Sigmoid colon (tissue), 7 donors: ENCODE measurements around the gene ZNF578. TPM values are rescaled to one million over a fixed set of nuclear protein-coding genes. Genes with fewer than 3 reads are reported as not detected.
"Not testable (repeated sequence)": the region's sequence is repeated elsewhere in the genome, so short reads cannot be mapped to it uniquely, and the experiment has no call there.

ENCODE experiments used
- DNase-seq: peaks from one replicate; pipeline ENCODE4 v3.0.0-alpha.2; 2019
- H3K27ac ChIP-seq, 4 donors: fragments of 200-600 bp; sonication (generic); one replicate each; pipeline ENCODE4 v1.5.1; 2016 to 2019; ENCODE audit warnings: mild to moderate bottlenecking in 1 of 4
- H3K27me3 ChIP-seq, 3 donors: fragments of 200-600 bp; sonication (generic); one replicate each; pipeline ENCODE4 v1.5.1; 2019; ENCODE audit warnings: mild to moderate bottlenecking in 1 of 3
- H3K36me3 ChIP-seq, 4 donors: fragments of 200-600 bp; sonication (generic); one replicate each; pipeline ENCODE4 v1.5.1; 2016 to 2019
- H3K4me1 ChIP-seq, 4 donors: fragments of 200-600 bp; sonication (generic); one replicate each; pipeline ENCODE4 v1.5.1; 2017 to 2019
- H3K4me3 ChIP-seq, 4 donors: fragments of 200-600 bp; sonication (generic); one replicate each; pipeline ENCODE4 v1.5.1; 2017 to 2019; ENCODE audit warnings: mild to moderate bottlenecking in 2 of 4, moderate library complexity in 1 of 4
- H3K9me3 ChIP-seq, 4 donors: fragments of 200-600 bp in 3 of 4; sonication (generic) in 3 of 4; one replicate each; pipeline versions ENCODE4 v1.5.1 to v1.6.1; 2013 to 2019
- CTCF ChIP-seq, 4 experiments: fragments of 450-650 bp in 3 of 4; fragments of 200-600 bp in 1 of 4; IDR thresholded peaks; one replicate each; pipeline ENCODE4 v1.5.1; 2016 to 2019; ENCODE audit warnings: antibody characterized with exemption in 4 of 4, mild to moderate bottlenecking in 3 of 4, moderate library complexity in 2 of 4
- EP300 ChIP-seq, 4 donors: sonication (generic); formaldehyde crosslinking; IDR thresholded peaks; one replicate each; pipeline ENCODE4 v1.6.1; 2017; ENCODE audit warnings: antibody characterized with exemption in 4 of 4
- POLR2A ChIP-seq, 2 donors: fragments of 450-650 bp; IDR thresholded peaks; one replicate each; pipeline ENCODE4 v1.6.1; 2016; ENCODE audit warnings: antibody characterized with exemption in 2 of 2, mild to moderate bottlenecking in 2 of 2, moderate library complexity in 2 of 2
- POLR2AphosphoS5 ChIP-seq, 4 donors: sonication (generic); formaldehyde crosslinking; IDR thresholded peaks; one replicate each; pipeline ENCODE4 v1.6.1; 2017; ENCODE audit warnings: antibody characterized with exemption in 4 of 4
- WGBS, 2 donors: extraction: QIAGEN DNeasy Blood & Tissue Kit; methylation state at CpG; one replicate each; pipeline ENCODE4 v1.1.7; 2013; 5-methylcytosine and 5-hydroxymethylcytosine counted together
- intact Hi-C: fragments of 100-400 bp; cut with DNase I; formaldehyde crosslinking; loops from one replicate; pipeline ENCODE4 v1.15.1; 2023
- polyA plus RNA-seq, 3 donors: library from polyadenylated mRNA; stranded (reverse); fragments of 200-250 nt; gene quantifications; one replicate each; pipeline ENCODE4 v1.2.3, GENCODE V29; 2013
- total RNA-seq, 4 donors: library from RNA; depleted of rRNA; stranded (reverse); fragments of >200 nt; gene quantifications; one replicate each; pipeline ENCODE4 v1.1.0, GENCODE V29; 2016
- donor health status: healthy with polysubstance abuse.
- donor health status: Bipolar disorder and iron deficiency.
- donor health status: healthy.

The ZNF578 gene
- total and polyA plus RNA-seq, 7 donors = 1.1 to 2.5 (median 2.3) TPM; not detected in 2

- 1% methylated on average over 54 of the region's 54 CpGs for WGBS, 2 donors
- intact Hi-C loops = loop anchor here (5.0 kb wide), 3 partner anchors 45 to 165 kb away; partner anchors contain the start of genes ZNF578 and ZNF701
- DNase-seq = peak; percentile 98
- H3K36me3 ChIP-seq = no peaks in the 10 kb centered on the region
- TF ChIP-seq EP300 (IDR thresholded peaks at IDR 0.05) (no peak), CTCF (IDR thresholded peaks at IDR 0.05) (peak; percentile 64 to 85 (median 80)), POLR2AphosphoS5 (IDR thresholded peaks at IDR 0.05) (peak; percentile 54 to 86 (median 76)), POLR2A (IDR thresholded peaks at IDR 0.05) (peak; percentile 34 to 51)
- peaks cover 0 to 12% (median 9%) of the 10 kb centered on the region in 4 donors for H3K4me1 ChIP-seq
- H3K4me3 ChIP-seq = peak within 1 kb of the TSS; percentile 67 to 80 (median 76)
- peak within 1 kb of the TSS; percentile 90 to 95 (median 93) for H3K27ac ChIP-seq
- H3K27me3 ChIP-seq = no peaks in the 10 kb centered on the region
- H3K9me3 ChIP-seq = peaks cover 0 to 4% (median 0%) of the 10 kb centered on the region in 4 donors
These were observed 74.0 kb downstream of the ZNF578 start, which contains the start of gene ZNF808 for GRCh38 chr19:52527134-52527955. ZNF808 (plus strand) TSS chr19:52527668; CDS start chr19:52543285, 15,617 bp downstream.

- DNase-seq = peak; percentile 67
- intact Hi-C loops = loop anchor here (5.0 kb wide), 3 partner anchors 44 to 164 kb away; partner anchors contain the start of genes ZNF578 and ZNF701
- H3K36me3 ChIP-seq = peaks cover 0 to 4% (median under 1%) of the 10 kb centered on the region in 4 donors
- peak overlapping the region; percentile 90 to 95 (median 93) for H3K27ac ChIP-seq
- TF ChIP-seq POLR2AphosphoS5 (IDR thresholded peaks at IDR 0.05) (no peak), POLR2A (IDR thresholded peaks at IDR 0.05) (no peak), EP300 (IDR thresholded peaks at IDR 0.05) (no peak), CTCF (IDR thresholded peaks at IDR 0.05) (no peak)
- H3K9me3 ChIP-seq = peaks cover 0 to under 1% (median 0%) of the 10 kb centered on the region in 4 donors
- no peaks in the 10 kb centered on the region for H3K27me3 ChIP-seq
- peaks cover 0 to 12% (median 9%) of the 10 kb centered on the region in 4 donors for H3K4me1 ChIP-seq
- WGBS, 2 donors = 1 to 2% methylated on average over 25 of the region's 25 CpGs
- H3K4me3 ChIP-seq = peak overlapping the region; percentile 67 to 80 (median 76)
These were observed 74.6 kb downstream of the ZNF578 start for GRCh38 chr19:52527956-52528351.

DNA sequence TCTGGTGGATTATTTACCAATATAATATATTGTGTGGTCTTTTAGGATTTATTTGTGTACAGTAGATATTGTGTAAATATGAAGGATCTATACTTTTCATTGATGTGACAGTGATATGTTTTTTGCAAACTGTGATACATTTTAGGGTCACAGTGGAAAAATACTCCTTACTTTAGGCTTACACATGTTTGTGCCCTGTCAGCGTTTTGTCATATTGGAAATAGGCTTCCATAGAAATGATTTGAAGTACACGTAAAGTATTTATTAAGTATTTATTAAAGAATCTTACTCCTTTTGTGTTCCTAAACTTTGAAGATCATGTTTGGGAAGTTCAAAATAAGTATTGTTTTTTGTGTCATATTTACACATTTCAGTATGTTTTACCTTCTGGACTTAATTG is 79.1 kb downstream of the ZNF578 start:
- H3K4me1 ChIP-seq = peaks cover 0 to 25% (median 17%) of the 10 kb centered on the region in 4 donors
- DNase-seq = no peak
- no peak for TF ChIP-seq CTCF (IDR thresholded peaks at IDR 0.05)
- TF ChIP-seq POLR2A (IDR thresholded peaks at IDR 0.05) = no peak
- TF ChIP-seq POLR2AphosphoS5 (IDR thresholded peaks at IDR 0.05) = no peak
- TF ChIP-seq EP300 (IDR thresholded peaks at IDR 0.05) = no peak
- no peaks in the 10 kb centered on the region for H3K27me3 ChIP-seq
- H3K36me3 ChIP-seq = peaks cover 0 to 17% (median 2%) of the 10 kb centered on the region in 4 donors
- no peak overlapping the region for H3K4me3 ChIP-seq
- H3K9me3 ChIP-seq = no peaks in the 10 kb centered on the region
- intact Hi-C loops = no loop called here
- WGBS, 2 donors = 97 to 98% methylated on average over 2 of the region's 2 CpGs
- no peak overlapping the region for H3K27ac ChIP-seq

GRCh38 chr19:52533901-52534300 is 80.5 kb downstream of the ZNF578 start:
- WGBS, 2 donors = 87 to 91% methylated on average over 5 of the region's 5 CpGs

DNA sequence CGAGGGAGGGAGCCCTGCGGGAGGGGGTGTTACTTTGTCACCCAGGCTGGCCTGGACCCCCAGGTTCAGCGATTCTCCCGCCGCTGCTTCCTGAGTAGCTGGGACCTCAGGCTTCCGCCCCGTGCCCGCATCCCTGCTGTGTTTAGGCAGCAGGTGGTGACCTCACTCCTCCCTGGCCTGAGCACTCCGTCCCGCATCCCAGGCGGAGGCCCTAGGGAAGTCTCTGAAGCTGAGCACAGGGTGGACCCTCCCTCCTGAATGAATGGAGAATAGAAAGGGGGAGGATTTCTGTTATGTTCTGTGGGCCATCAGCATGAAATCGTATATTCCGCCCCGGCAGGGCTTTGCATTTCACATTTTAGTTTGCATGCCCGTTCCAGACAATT is 82.0 kb downstream of the ZNF578 start:
- peak; percentile 68 for DNase-seq
- intact Hi-C loops = not testable (repeated sequence)

More at GRCh38 chr19:52533901-52534300, 80.5 kb downstream of the ZNF578 start:
- DNase-seq = no peak
- intact Hi-C loops = no loop called here
- Histone ChIP-seq H3K36me3 (peaks cover 0 to 17% (median 2%) of the 10 kb centered on the region in 4 donors), H3K4me3 (no peak overlapping the region), H3K9me3 (no peaks in the 10 kb centered on the region), H3K4me1 (peaks cover 0 to 16% (median 7%) of the 10 kb centered on the region in 4 donors), H3K27ac (no peak overlapping the region), H3K27me3 (no peaks in the 10 kb centered on the region)
- no peak for TF ChIP-seq CTCF (IDR thresholded peaks at IDR 0.05)

More for the DNA sequence above, 82.0 kb downstream of the ZNF578 start:
- H3K27me3 ChIP-seq, H3K9me3 ChIP-seq: not testable (repeated sequence)
- peaks cover 0 to 16% (median 6%) of the 10 kb centered on the region in 4 donors for H3K4me1 ChIP-seq
- peak overlapping the region; percentile 49 to 61 (median 58) for H3K4me3 ChIP-seq
- peaks cover 0 to 17% (median 2%) of the 10 kb centered on the region in 4 donors for H3K36me3 ChIP-seq
- WGBS, 2 donors = 30 to 73% methylated on average over 15 of the region's 15 CpGs
- peak overlapping the region; percentile 75 to 87 (median 85) for H3K27ac ChIP-seq
